ENCODE data around the gene PRR7.

- TF ChIP-seq, protein P1, sequence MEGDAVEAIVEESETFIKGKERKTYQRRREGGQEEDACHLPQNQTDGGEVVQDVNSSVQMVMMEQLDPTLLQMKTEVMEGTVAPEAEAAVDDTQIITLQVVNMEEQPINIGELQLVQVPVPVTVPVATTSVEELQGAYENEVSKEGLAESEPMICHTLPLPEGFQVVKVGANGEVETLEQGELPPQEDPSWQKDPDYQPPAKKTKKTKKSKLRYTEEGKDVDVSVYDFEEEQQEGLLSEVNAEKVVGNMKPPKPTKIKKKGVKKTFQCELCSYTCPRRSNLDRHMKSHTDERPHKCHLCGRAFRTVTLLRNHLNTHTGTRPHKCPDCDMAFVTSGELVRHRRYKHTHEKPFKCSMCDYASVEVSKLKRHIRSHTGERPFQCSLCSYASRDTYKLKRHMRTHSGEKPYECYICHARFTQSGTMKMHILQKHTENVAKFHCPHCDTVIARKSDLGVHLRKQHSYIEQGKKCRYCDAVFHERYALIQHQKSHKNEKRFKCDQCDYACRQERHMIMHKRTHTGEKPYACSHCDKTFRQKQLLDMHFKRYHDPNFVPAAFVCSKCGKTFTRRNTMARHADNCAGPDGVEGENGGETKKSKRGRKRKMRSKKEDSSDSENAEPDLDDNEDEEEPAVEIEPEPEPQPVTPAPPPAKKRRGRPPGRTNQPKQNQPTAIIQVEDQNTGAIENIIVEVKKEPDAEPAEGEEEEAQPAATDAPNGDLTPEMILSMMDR (IDR thresholded peaks at IDR 0.05) = no peak
- TF ChIP-seq POLR2AphosphoS5 (IDR thresholded peaks at IDR 0.05; ENCODE audit: insufficient read depth in 1 of 2, low read depth in 1 of 2) = no peak
Observed at GRCh38 chr5:177470759-177471536, 24.3 kb downstream of the PRR7 start.
